Fibroblast of pulmonary artery (primary cell): Measurements from ENCODE around the gene ANKRD13C.

Experiments used
- DNase-seq: peaks from one replicate; pipeline ENCODE4 v3.0.0-alpha.2; 2010; ENCODE audit warnings: low read depth
- H3K4me3 ChIP-seq: replicated peaks from 2 replicates; pipeline ENCODE4 v1.5.1; 2011; ENCODE audit warnings: low read depth, mild to moderate bottlenecking, control low read depth, low read length, moderate library complexity
- CTCF ChIP-seq: IDR thresholded peaks from 2 replicates; pipeline ENCODE4 v1.5.1; 2011; ENCODE audit warnings: mild to moderate bottlenecking, control low read depth, low read length, inconsistent platforms; ENCODE audit errors: missing control alignments

The ANKRD13C gene

GRCh38 chr1:70318191-70318590, 36.3 kb downstream of the ANKRD13C start:
- DNase-seq: no peak
- H3K4me3 ChIP-seq: no peak overlapping the region
- no peak for TF ChIP-seq CTCF

GRCh38 chr1:70317087-70317486, 37.4 kb downstream of the ANKRD13C start:
- H3K4me3 ChIP-seq: no peak overlapping the region
- no peak for DNase-seq
- no peak for TF ChIP-seq CTCF

- no peak overlapping the region for H3K4me3 ChIP-seq
- no peak for DNase-seq
- no peak for TF ChIP-seq CTCF
These were observed 38.7 kb downstream of the ANKRD13C start for GRCh38 chr1:70315782-70316181.

GRCh38 chr1:70314706-70315304, 39.7 kb downstream of the ANKRD13C start:
- no peak overlapping the region for H3K4me3 ChIP-seq
- TF ChIP-seq CTCF: no peak
- no peak for DNase-seq

- DNase-seq: no peak
- no peak overlapping the region for H3K4me3 ChIP-seq
- no peak for TF ChIP-seq CTCF
These were observed 43.2 kb downstream of the ANKRD13C start for GRCh38 chr1:70311369-70311768.

GRCh38 chr1:70299472-70299871, 55.0 kb downstream of the ANKRD13C start:
- no peak for TF ChIP-seq CTCF
- no peak for DNase-seq
- no peak overlapping the region for H3K4me3 ChIP-seq

GRCh38 chr1:70295749-70296148, 58.8 kb downstream of the ANKRD13C start:
- no peak for TF ChIP-seq CTCF
- DNase-seq: no peak
- no peak overlapping the region for H3K4me3 ChIP-seq
